ENCODE results near the gene SMIM38. TPM values are rescaled to one million over a fixed set of nuclear protein-coding genes. Genes with fewer than 3 reads are reported as not detected.
"Not testable (repeated sequence)": the region's sequence is repeated elsewhere in the genome, so short reads cannot be mapped to it uniquely, and the experiment has no call there.

SMIM38 gene
- total and polyA plus RNA-seq, 2 experiments from 2014 or later, result 0.38 TPM; not detected in 1

- TF ChIP-seq EZH2 (IDR thresholded peaks at IDR 0.05; ENCODE audit: low read depth, unreplicated experiment), result no peak
- no peak overlapping the region for H3K4me3 Mint-ChIP-seq
- H3K27me3 ChIP-seq (ENCODE audit: insufficient read depth), result no peaks in the 10 kb centered on the region
Observed at GRCh38 chr11:69132301-69132670, 23.4 kb upstream of the SMIM38 start.

GRCh38 chr11:69133251-69133650, 22.5 kb upstream of the SMIM38 start:
- Mint-ChIP-seq H3K4me3 (no peak overlapping the region), H3K27me3 (ENCODE audit: insufficient read depth, low read depth, poor library complexity) (peaks cover 13% of the 10 kb centered on the region), H3K4me1 (peaks cover 4% of the 10 kb centered on the region; the same call in 1 of the 3 replicates), H3K9me3 (peaks cover 28% of the 10 kb centered on the region), H3K36me3 (ENCODE audit: low read depth) (peaks cover 22% of the 10 kb centered on the region; the same call in 2 of the 3 replicates), H3K27ac (no peak overlapping the region)
- no peak overlapping the region for H2AFZ ChIP-seq
- no peak for ATAC-seq
- 0 out of 2 replicates have a peak, but pooled peaks cover 4% of the 10 kb centered on the region for H3K9me2 ChIP-seq (ENCODE audit: insufficient read depth)
- H3K4me2 ChIP-seq, result no peak overlapping the region
- no peak overlapping the region for H3K27ac ChIP-seq (ENCODE audit: low read depth)
- H3K27me3 ChIP-seq (ENCODE audit: insufficient read depth), result no peaks in the 10 kb centered on the region
- H3F3A ChIP-seq (replicated peaks; ENCODE audit: low read depth), result no peaks in the 10 kb centered on the region
- H3K79me2 ChIP-seq (replicated peaks; ENCODE audit: insufficient read depth), result no peaks in the 10 kb centered on the region
- no peaks in the 10 kb centered on the region for H4K20me1 ChIP-seq (replicated peaks; ENCODE audit: insufficient read depth)
- H3K36me3 ChIP-seq (ENCODE audit: insufficient read depth), result peaks cover 8% of the 10 kb centered on the region
- TF ChIP-seq NANOG (IDR thresholded peaks at IDR 0.05; ENCODE audit: borderline replicate concordance) (no peak), EZH2 (IDR thresholded peaks at IDR 0.05; ENCODE audit: low read depth, unreplicated experiment) (no peak), JUNB (IDR thresholded peaks at IDR 0.05; ENCODE audit: unreplicated experiment) (no peak), EZH2phosphoT487 (IDR thresholded peaks at IDR 0.05; ENCODE audit: unreplicated experiment) (no peak), POLR2AphosphoS5 (IDR thresholded peaks at IDR 0.05; ENCODE audit: low read depth) (no peak), ZNF331 (CRISPR knock-in tag; IDR thresholded peaks at IDR 0.05; ENCODE audit: low read depth) (no peak)
- no peak for DNase-seq (ENCODE audit: low spot score)
- no peaks in the 10 kb centered on the region for H3K4me1 ChIP-seq (ENCODE audit: insufficient read depth)
- H3K4me3 ChIP-seq, result no peak overlapping the region

More at GRCh38 chr11:69132301-69132670, 23.4 kb upstream of the SMIM38 start:
- Histone ChIP-seq H3K4me3 (no peak overlapping the region), H3K27ac (ENCODE audit: low read depth) (no peak overlapping the region), H3K79me2 (replicated peaks; ENCODE audit: insufficient read depth) (no peaks in the 10 kb centered on the region), H3F3A (replicated peaks; ENCODE audit: low read depth) (no peaks in the 10 kb centered on the region), H3K36me3 (ENCODE audit: insufficient read depth) (peaks cover 8% of the 10 kb centered on the region), H2AFZ (peak overlapping the region; percentile 69; the same call in 1 of the 2 replicates), H3K4me1 (ENCODE audit: insufficient read depth) (no peaks in the 10 kb centered on the region), H3K9me2 (ENCODE audit: insufficient read depth) (0 out of 2 replicates have a peak, but pooled peaks cover 4% of the 10 kb centered on the region), H4K20me1 (replicated peaks; ENCODE audit: insufficient read depth) (no peaks in the 10 kb centered on the region), H3K4me2 (no peak overlapping the region)
- Mint-ChIP-seq H3K36me3 (ENCODE audit: low read depth) (peaks cover 22% of the 10 kb centered on the region; the same call in 2 of the 3 replicates), H3K27me3 (ENCODE audit: insufficient read depth, low read depth, poor library complexity) (peaks cover 7% of the 10 kb centered on the region), H3K9me3 (peaks cover 37% of the 10 kb centered on the region), H3K4me1 (peaks cover 4% of the 10 kb centered on the region; the same call in 1 of the 3 replicates), H3K27ac (no peak overlapping the region)
- ATAC-seq, result no peak
- no peak for DNase-seq (ENCODE audit: low spot score)

- H3K4me3 ChIP-seq; H3K4me2 ChIP-seq; DNase-seq (ENCODE audit: low spot score); H3K36me3 ChIP-seq (ENCODE audit: insufficient read depth); H3K79me2 ChIP-seq (replicated peaks; ENCODE audit: insufficient read depth); H2AFZ ChIP-seq; H3K4me1 Mint-ChIP-seq; H3K27ac ChIP-seq (ENCODE audit: low read depth); ATAC-seq; H3K27me3 ChIP-seq (ENCODE audit: insufficient read depth); H3K4me1 ChIP-seq (ENCODE audit: insufficient read depth); H4K20me1 ChIP-seq (replicated peaks; ENCODE audit: insufficient read depth); H3K9me2 ChIP-seq (ENCODE audit: insufficient read depth); H3K27ac Mint-ChIP-seq; H3K4me3 Mint-ChIP-seq; H3F3A ChIP-seq (replicated peaks; ENCODE audit: low read depth): not testable (repeated sequence)
- peaks cover 13% of the 10 kb centered on the region for H3K27me3 Mint-ChIP-seq (ENCODE audit: insufficient read depth, low read depth, poor library complexity)
- peaks cover 18% of the 10 kb centered on the region for H3K9me3 Mint-ChIP-seq
- H3K36me3 Mint-ChIP-seq (ENCODE audit: low read depth), result peaks cover 13% of the 10 kb centered on the region; the same call in 2 of the 3 replicates
Observed at GRCh38 chr11:69134182-69134581, 21.6 kb upstream of the SMIM38 start.

Measured in GM23338 (cell line).